Endothelial cell of umbilical vein (primary cell): ENCODE results near the gene GPR158.

ENCODE experiments used
- POLR2A ChIP-seq: IDR thresholded peaks from 2 replicates; pipeline ENCODE4 v1.6.1; 2012; ENCODE audit warnings: low read depth, mild to moderate bottlenecking, control low read depth, low read length
- POLR2AphosphoS5 ChIP-seq: IDR thresholded peaks from 2 replicates; pipeline ENCODE4 v1.6.1; 2012; ENCODE audit warnings: low read depth, mild to moderate bottlenecking, control low read depth, low read length, moderate library complexity; ENCODE audit not compliant: insufficient read depth
- TF ChIP-seq, protein P1 (sequence below), 2 donors: IDR thresholded peaks; 1 replicate in 1 of 2; 2 replicates in 1 of 2; pipeline ENCODE4 v1.5.1; 2011; ENCODE audit warnings: low read length in 2 of 2, mild to moderate bottlenecking in 2 of 2, moderate library complexity in 2 of 2, control low read depth in 1 of 2, inconsistent platforms in 1 of 2, low read depth in 1 of 2; ENCODE audit not compliant: insufficient read depth in 1 of 2; ENCODE audit errors: extremely low read depth in 1 of 2

DNA sequence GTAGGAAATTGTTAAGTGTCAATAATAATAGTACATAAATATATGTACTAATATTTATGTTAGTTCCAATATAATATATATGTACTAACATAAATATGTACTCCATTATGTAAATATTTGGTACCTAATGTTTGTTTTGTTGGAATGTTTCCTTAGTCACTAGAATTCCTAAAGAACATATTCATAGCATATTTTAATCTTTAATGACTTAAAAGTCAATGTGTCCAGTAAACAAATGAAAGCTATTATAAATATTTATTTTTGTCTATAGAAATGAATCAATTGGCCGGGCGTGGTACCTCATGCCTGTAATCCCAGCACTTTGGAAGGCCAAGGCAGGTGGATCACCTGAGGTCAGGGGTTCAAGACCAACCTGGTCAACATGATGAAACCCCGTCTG is 153.6 kb downstream of the GPR158 start:
- TF ChIP-seq, protein P1, sequence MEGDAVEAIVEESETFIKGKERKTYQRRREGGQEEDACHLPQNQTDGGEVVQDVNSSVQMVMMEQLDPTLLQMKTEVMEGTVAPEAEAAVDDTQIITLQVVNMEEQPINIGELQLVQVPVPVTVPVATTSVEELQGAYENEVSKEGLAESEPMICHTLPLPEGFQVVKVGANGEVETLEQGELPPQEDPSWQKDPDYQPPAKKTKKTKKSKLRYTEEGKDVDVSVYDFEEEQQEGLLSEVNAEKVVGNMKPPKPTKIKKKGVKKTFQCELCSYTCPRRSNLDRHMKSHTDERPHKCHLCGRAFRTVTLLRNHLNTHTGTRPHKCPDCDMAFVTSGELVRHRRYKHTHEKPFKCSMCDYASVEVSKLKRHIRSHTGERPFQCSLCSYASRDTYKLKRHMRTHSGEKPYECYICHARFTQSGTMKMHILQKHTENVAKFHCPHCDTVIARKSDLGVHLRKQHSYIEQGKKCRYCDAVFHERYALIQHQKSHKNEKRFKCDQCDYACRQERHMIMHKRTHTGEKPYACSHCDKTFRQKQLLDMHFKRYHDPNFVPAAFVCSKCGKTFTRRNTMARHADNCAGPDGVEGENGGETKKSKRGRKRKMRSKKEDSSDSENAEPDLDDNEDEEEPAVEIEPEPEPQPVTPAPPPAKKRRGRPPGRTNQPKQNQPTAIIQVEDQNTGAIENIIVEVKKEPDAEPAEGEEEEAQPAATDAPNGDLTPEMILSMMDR (IDR thresholded peaks at IDR 0.05; ENCODE audit: extremely low read depth in 1 of 2, insufficient read depth in 1 of 2, low read depth in 1 of 2, low read length in 2 of 2) = no peak
- TF ChIP-seq POLR2A = no peak
- TF ChIP-seq POLR2AphosphoS5 = no peak
